OCI-LY3 (cell line): Measurements from ENCODE around the gene IGSF11.

ENCODE experiments used
- H2AFZ ChIP-seq: fragments of 200-600, 300-600 bp; shearing (Covaris generic); 2 replicates; pipeline ENCODE4 v1.6.0; 2014; ENCODE audit warnings: antibody characterized with exemption, low read depth, low read length
- H3K27ac ChIP-seq: fragments of 200-600, 300-600 bp; sonication (generic); 2 replicates; pipeline ENCODE4 v1.5.1; 2014; ENCODE audit warnings: mild to moderate bottlenecking, low read length, moderate library complexity, mixed read lengths
- H3K27me3 ChIP-seq: fragments of 200-600, 300-600 bp; sonication (generic); 2 replicates; pipeline ENCODE4 v1.6.1; 2014; ENCODE audit warnings: low read depth, low read length, mixed read lengths
- H3K36me3 ChIP-seq: fragments of 200-600, 300-600 bp; sonication (generic); replicated peaks from 2 replicates; pipeline ENCODE3; 2014; ENCODE audit warnings: low read depth, low read length, mixed read lengths
- H3K4me1 ChIP-seq: fragments of 300-600, 200-600 bp; sonication (generic); 2 replicates; pipeline ENCODE4 v1.6.1; 2014; ENCODE audit warnings: low read length, mixed read lengths
- H3K4me2 ChIP-seq: fragments of 200-600, 300-600 bp; sonication (generic); 2 replicates; pipeline ENCODE4 v1.6.1; 2014; ENCODE audit warnings: low read length, mixed read lengths
- H3K4me3 ChIP-seq: fragments of 300-600, 200-600 bp; sonication (generic); 2 replicates; pipeline ENCODE4 v1.5.1; 2014; ENCODE audit warnings: antibody characterized with exemption, mild to moderate bottlenecking, low read length, moderate library complexity
- H3K79me2 ChIP-seq: fragments of 300-600, 200-600 bp; shearing (Covaris generic); 2 replicates; pipeline ENCODE4 v1.6.1; 2014; ENCODE audit warnings: mild to moderate bottlenecking, low read length, mixed read lengths
- H3K9ac ChIP-seq: fragments of 300-600, 200-600 bp; shearing (Covaris generic); 2 replicates; pipeline ENCODE4 v1.6.0; 2014; ENCODE audit warnings: mild to moderate bottlenecking, low read length, moderate library complexity
- H3K9me3 ChIP-seq: fragments of 200-600, 300-600 bp; shearing (Covaris generic); 2 replicates; pipeline ENCODE4 v1.6.1; 2014; ENCODE audit warnings: low read length, mixed read lengths; ENCODE audit not compliant: insufficient read depth
- H4K20me1 ChIP-seq: fragments of 200-600, 300-600 bp; sonication (generic); 2 replicates; pipeline ENCODE4 v1.6.1; 2016; ENCODE audit warnings: low read length, mixed read lengths; ENCODE audit not compliant: insufficient read depth
- EZH2phosphoT487 ChIP-seq: fragments of 200-600 bp; shearing (Covaris generic); IDR thresholded peaks from 2 replicates; pipeline ENCODE4 v1.6.1; 2018; ENCODE audit warnings: antibody characterized with exemption, mixed run types, low read depth
- TF ChIP-seq, protein P1 (sequence below): fragments of 200-600, 300-600 bp; sonication (generic); IDR thresholded peaks from 2 replicates; pipeline ENCODE4 v1.5.1; 2014; ENCODE audit warnings: antibody characterized with exemption, low read length, low read depth

IGSF11 gene

DNA sequence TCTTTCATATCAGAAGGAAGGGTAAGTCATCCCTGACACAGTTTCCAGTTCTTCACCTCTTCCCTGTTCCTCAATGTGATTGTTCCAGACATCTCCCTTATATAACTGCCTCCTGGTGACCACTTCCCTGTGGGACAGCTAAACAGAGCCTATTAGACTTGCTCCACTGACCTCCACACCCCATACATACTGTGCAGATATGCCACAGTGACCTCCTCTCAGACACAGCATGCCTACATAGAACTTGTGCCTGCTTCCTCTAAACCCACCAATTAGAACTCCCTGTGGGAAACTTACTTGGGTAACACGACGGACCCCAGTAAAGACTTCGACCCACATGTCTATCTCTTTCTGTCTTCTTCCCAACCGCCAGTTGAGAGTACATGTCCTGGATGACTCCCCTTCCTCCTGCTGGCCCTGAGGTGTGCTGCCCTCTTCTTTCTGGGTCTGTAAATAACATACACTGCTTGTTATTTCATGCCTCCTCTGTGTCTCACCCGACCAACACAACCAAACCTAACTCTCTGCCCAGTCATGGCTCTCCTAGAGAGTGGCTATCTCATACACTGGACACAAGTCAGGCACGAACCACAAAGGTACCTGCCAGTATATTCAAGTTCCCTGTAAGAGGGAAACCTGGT is 53.0 kb downstream of the IGSF11 start:
- Histone ChIP-seq H4K20me1 (no peaks in the 10 kb centered on the region), H3K36me3 (no peaks in the 10 kb centered on the region), H3K27me3 (no peaks in the 10 kb centered on the region)

DNA sequence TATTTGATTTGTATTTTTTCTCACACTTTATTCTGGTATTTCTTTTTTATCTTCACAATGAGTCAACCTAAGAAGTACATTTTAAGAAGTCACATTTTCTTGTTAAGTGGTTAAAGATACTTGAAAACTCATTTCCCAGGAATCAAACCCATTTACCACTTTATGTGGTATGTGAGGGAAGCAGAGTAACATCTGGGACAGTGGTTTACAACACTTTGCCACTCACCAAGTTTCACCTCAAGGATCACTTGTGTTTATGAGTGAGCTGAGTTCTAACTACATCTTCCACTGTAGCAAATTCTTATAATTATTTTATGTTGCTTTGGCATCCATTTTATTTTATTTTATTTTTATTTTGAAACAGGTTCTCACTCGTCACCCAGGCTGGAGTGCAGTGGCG is 53.8 kb downstream of the IGSF11 start:
- H3K9ac ChIP-seq: no peak overlapping the region
- no peak overlapping the region for H3K4me3 ChIP-seq
- no peaks in the 10 kb centered on the region for H3K4me1 ChIP-seq
- no peak overlapping the region for H3K27ac ChIP-seq
- TF ChIP-seq, protein P1, sequence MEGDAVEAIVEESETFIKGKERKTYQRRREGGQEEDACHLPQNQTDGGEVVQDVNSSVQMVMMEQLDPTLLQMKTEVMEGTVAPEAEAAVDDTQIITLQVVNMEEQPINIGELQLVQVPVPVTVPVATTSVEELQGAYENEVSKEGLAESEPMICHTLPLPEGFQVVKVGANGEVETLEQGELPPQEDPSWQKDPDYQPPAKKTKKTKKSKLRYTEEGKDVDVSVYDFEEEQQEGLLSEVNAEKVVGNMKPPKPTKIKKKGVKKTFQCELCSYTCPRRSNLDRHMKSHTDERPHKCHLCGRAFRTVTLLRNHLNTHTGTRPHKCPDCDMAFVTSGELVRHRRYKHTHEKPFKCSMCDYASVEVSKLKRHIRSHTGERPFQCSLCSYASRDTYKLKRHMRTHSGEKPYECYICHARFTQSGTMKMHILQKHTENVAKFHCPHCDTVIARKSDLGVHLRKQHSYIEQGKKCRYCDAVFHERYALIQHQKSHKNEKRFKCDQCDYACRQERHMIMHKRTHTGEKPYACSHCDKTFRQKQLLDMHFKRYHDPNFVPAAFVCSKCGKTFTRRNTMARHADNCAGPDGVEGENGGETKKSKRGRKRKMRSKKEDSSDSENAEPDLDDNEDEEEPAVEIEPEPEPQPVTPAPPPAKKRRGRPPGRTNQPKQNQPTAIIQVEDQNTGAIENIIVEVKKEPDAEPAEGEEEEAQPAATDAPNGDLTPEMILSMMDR: no peak
- TF ChIP-seq EZH2phosphoT487: no peak
- H3K79me2 ChIP-seq: no peaks in the 10 kb centered on the region
- H3K27me3 ChIP-seq: no peaks in the 10 kb centered on the region
- H3K4me2 ChIP-seq: no peak overlapping the region
- H4K20me1 ChIP-seq: no peaks in the 10 kb centered on the region
- no peaks in the 10 kb centered on the region for H3K36me3 ChIP-seq
- no peak overlapping the region for H2AFZ ChIP-seq
- no peaks in the 10 kb centered on the region for H3K9me3 ChIP-seq

More for the DNA sequence above, 53.0 kb downstream of the IGSF11 start:
- no peaks in the 10 kb centered on the region for H3K79me2 ChIP-seq
- H3K9me3 ChIP-seq: no peaks in the 10 kb centered on the region
- H2AFZ ChIP-seq: no peak overlapping the region
- no peak overlapping the region for H3K9ac ChIP-seq
- no peak overlapping the region for H3K4me3 ChIP-seq
- no peak overlapping the region for H3K4me2 ChIP-seq
- TF ChIP-seq, protein P1: no peak
- TF ChIP-seq EZH2phosphoT487: no peak
- no peaks in the 10 kb centered on the region for H3K4me1 ChIP-seq
- H3K27ac ChIP-seq: no peak overlapping the region

DNA sequence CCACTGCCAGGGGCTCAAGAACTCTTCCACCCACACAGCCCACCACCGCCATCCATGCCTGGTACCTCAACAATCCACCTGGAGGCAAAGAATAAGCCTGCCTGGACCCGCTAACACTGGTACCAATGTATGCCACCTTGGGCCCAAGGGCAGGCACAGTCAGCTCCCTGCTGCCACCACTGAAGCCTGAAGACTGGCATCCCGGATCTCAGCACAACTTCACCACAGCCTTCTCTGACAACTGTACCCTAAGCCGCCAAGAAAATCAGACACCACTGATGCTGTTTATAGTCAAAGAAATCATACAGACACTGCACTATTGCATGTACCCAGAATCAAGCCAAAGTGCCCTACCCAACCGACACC is 56.3 kb downstream of the IGSF11 start:
- Histone ChIP-seq H3K9me3 (no peaks in the 10 kb centered on the region), H3K79me2 (no peaks in the 10 kb centered on the region), H4K20me1 (no peaks in the 10 kb centered on the region), H3K4me2 (no peak overlapping the region), H3K4me1 (no peaks in the 10 kb centered on the region), H3K9ac (no peak overlapping the region), H3K27me3 (no peaks in the 10 kb centered on the region), H3K4me3 (no peak overlapping the region), H2AFZ (no peak overlapping the region), H3K36me3 (no peaks in the 10 kb centered on the region), H3K27ac (no peak overlapping the region)
- TF ChIP-seq EZH2phosphoT487: no peak
- TF ChIP-seq, protein P1: no peak

DNA sequence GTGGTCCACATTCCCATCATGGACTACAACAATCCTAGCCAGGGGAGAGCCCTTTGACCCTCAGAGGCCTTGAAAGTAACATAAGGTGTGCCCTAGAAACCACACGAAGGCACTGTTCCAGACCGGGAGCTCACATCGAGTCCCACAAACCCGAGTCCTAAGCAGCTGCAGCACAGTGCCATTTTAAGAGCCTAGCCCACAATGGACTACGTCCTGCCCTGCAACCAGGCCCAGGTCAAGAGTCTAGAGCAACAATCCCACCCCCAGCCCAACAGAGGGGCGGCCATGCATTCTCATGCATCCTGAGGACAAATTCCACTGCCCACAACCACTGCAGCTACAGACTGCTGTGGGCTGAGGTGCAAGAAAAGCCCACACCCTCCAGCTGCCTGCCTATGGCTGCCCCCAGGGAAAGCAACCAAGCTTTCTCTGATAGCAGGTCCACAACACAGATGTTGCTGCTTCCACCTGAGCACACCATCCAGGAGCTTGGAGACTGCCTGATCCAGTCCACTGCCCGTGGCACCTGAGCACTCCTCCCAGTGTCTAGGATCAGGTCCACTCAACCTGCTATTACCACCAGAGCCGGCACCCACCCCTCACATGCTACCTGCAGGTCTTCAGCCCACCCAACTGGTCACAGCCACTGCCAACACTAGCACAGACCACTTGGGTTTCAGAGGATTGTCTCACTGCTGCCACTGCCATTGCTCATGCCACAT is 56.8 kb downstream of the IGSF11 start:
- Histone ChIP-seq H3K4me1 (no peaks in the 10 kb centered on the region), H3K4me2 (no peak overlapping the region), H3K9me3 (no peaks in the 10 kb centered on the region), H3K27me3 (no peaks in the 10 kb centered on the region), H2AFZ (no peak overlapping the region), H3K27ac (no peak overlapping the region), H3K79me2 (no peaks in the 10 kb centered on the region), H3K36me3 (no peaks in the 10 kb centered on the region), H3K9ac (no peak overlapping the region), H3K4me3 (no peak overlapping the region), H4K20me1 (no peaks in the 10 kb centered on the region)
- TF ChIP-seq EZH2phosphoT487: no peak
- TF ChIP-seq, protein P1: no peak
